ENCODE data around the gene SELE. TPM values are rescaled to one million over a fixed set of nuclear protein-coding genes. Genes with fewer than 3 reads are reported as not detected.

The SELE gene
- total RNA-seq, 2 experiments from 2014 or later, result not detected

GRCh38 chr1:169759038-169759437, 25.2 kb upstream of the SELE start:
- DNase-seq (ENCODE audit: low spot score), result no peak
- POLR2A ChIA-PET, result no interaction called here
- no TSS peak for BruUV-seq (replicated peaks)
- H3K27ac ChIP-seq (ENCODE audit: low read depth, low read length, poor library complexity, severe bottlenecking), result no peak overlapping the region
- no peaks in the 10 kb centered on the region for H3K9me3 ChIP-seq (ENCODE audit: low read length)
- H3K4me3 ChIP-seq (ENCODE audit: low read depth, low read length, poor library complexity, severe bottlenecking), result no peak overlapping the region
- TF ChIP-seq EZH2phosphoT487 (IDR thresholded peaks at IDR 0.05; ENCODE audit: borderline replicate concordance, low read depth, low read length) (no peak), CTCF (conservative IDR thresholded peaks at IDR 0.05; ENCODE audit: low read length) (no peak)
- H4K20me1 ChIP-seq (ENCODE audit: insufficient read depth, low read length), result no peaks in the 10 kb centered on the region
- H3K9me2 ChIP-seq (ENCODE audit: insufficient read depth, low read length), result no peaks in the 10 kb centered on the region
- no peaks in the 10 kb centered on the region for H3K4me1 ChIP-seq (ENCODE audit: insufficient read depth, low read length, poor library complexity, severe bottlenecking)
- H3K4me2 ChIP-seq (ENCODE audit: low read length), result no peak overlapping the region
- CTCF ChIA-PET (ENCODE audit: unreplicated experiment), result no interaction called here
- H3K79me2 ChIP-seq (ENCODE audit: insufficient read depth, low read depth, low read length), result no peaks in the 10 kb centered on the region
- intact Hi-C loops (cut with micrococcal nuclease; ENCODE audit: unreplicated experiment), result no loop called here
- no peak overlapping the region for H2AFZ ChIP-seq (ENCODE audit: low read length)
- no peaks in the 10 kb centered on the region for H3K36me3 ChIP-seq (ENCODE audit: insufficient read depth, low read length)

- no peak overlapping the region for H3K27ac ChIP-seq (ENCODE audit: low read depth, low read length, poor library complexity, severe bottlenecking)
- H3K4me1 ChIP-seq (ENCODE audit: insufficient read depth, low read length, poor library complexity, severe bottlenecking), result no peaks in the 10 kb centered on the region
- H3K79me2 ChIP-seq (ENCODE audit: insufficient read depth, low read depth, low read length), result no peaks in the 10 kb centered on the region
- intact Hi-C loops (cut with micrococcal nuclease; ENCODE audit: unreplicated experiment), result no loop called here
- no peak for DNase-seq (ENCODE audit: low spot score)
- no peaks in the 10 kb centered on the region for H3K9me2 ChIP-seq (ENCODE audit: insufficient read depth, low read length)
- no peak overlapping the region for H3K4me3 ChIP-seq (ENCODE audit: low read depth, low read length, poor library complexity, severe bottlenecking)
- no peaks in the 10 kb centered on the region for H3K36me3 ChIP-seq (ENCODE audit: insufficient read depth, low read length)
- H2AFZ ChIP-seq (ENCODE audit: low read length), result no peak overlapping the region
- POLR2A ChIA-PET, result no interaction called here
- no peaks in the 10 kb centered on the region for H3K9me3 ChIP-seq (ENCODE audit: low read length)
- no peaks in the 10 kb centered on the region for H4K20me1 ChIP-seq (ENCODE audit: insufficient read depth, low read length)
- no peak overlapping the region for H3K4me2 ChIP-seq (ENCODE audit: low read length)
- BruUV-seq (replicated peaks), result no TSS peak
- CTCF ChIA-PET (ENCODE audit: unreplicated experiment), result no interaction called here
- TF ChIP-seq CTCF (conservative IDR thresholded peaks at IDR 0.05; ENCODE audit: low read length) (no peak), EZH2phosphoT487 (IDR thresholded peaks at IDR 0.05; ENCODE audit: borderline replicate concordance, low read depth, low read length) (no peak)
These were observed 19.7 kb upstream of the SELE start for GRCh38 chr1:169753549-169753948.

GRCh38 chr1:169750041-169750440, 16.2 kb upstream of the SELE start:
- DNase-seq (ENCODE audit: low spot score), result no peak
- no TSS peak for BruUV-seq (replicated peaks)
- no peak overlapping the region for H2AFZ ChIP-seq (ENCODE audit: low read length)
- CTCF ChIA-PET (ENCODE audit: unreplicated experiment), result no interaction called here
- H3K4me2 ChIP-seq (ENCODE audit: low read length), result no peak overlapping the region
- intact Hi-C loops (cut with micrococcal nuclease; ENCODE audit: unreplicated experiment), result no loop called here
- no peaks in the 10 kb centered on the region for H4K20me1 ChIP-seq (ENCODE audit: insufficient read depth, low read length)
- no peaks in the 10 kb centered on the region for H3K4me1 ChIP-seq (ENCODE audit: insufficient read depth, low read length, poor library complexity, severe bottlenecking)
- H3K4me3 ChIP-seq (ENCODE audit: low read depth, low read length, poor library complexity, severe bottlenecking), result no peak overlapping the region
- H3K79me2 ChIP-seq (ENCODE audit: insufficient read depth, low read depth, low read length), result no peaks in the 10 kb centered on the region
- TF ChIP-seq EZH2phosphoT487 (IDR thresholded peaks at IDR 0.05; ENCODE audit: borderline replicate concordance, low read depth, low read length) (no peak), CTCF (conservative IDR thresholded peaks at IDR 0.05; ENCODE audit: low read length) (no peak)
- no peak overlapping the region for H3K27ac ChIP-seq (ENCODE audit: low read depth, low read length, poor library complexity, severe bottlenecking)
- H3K36me3 ChIP-seq (ENCODE audit: insufficient read depth, low read length), result no peaks in the 10 kb centered on the region
- POLR2A ChIA-PET, result no interaction called here
- H3K9me3 ChIP-seq (ENCODE audit: low read length), result no peaks in the 10 kb centered on the region
- H3K9me2 ChIP-seq (ENCODE audit: insufficient read depth, low read length), result no peaks in the 10 kb centered on the region
